HepG2 (cell line): ENCODE data around the gene IHH. TPM values are rescaled to one million over a fixed set of nuclear protein-coding genes. Genes with fewer than 3 reads are reported as not detected.
A peak's percentile ranks its signal among the peaks of the same experiment; 100 is the strongest.

Experiments used
- CAMTA2 ChIP-seq: sonication (generic); formaldehyde crosslinking; IDR thresholded peaks from 2 replicates; pipeline ENCODE4 v1.4.0; 2020; ENCODE audit warnings: mild to moderate bottlenecking, missing genetic modification reagents, borderline replicate concordance
- DNMT3B ChIP-seq: conservative IDR thresholded peaks from 2 replicates; pipeline ENCODE4 v1.6.1; 2016; ENCODE audit warnings: missing biosample characterization, control low read depth
- EEA1 ChIP-seq: sonication (generic); formaldehyde crosslinking; IDR thresholded peaks from 2 replicates; pipeline ENCODE4 v1.5.1; 2020; ENCODE audit warnings: mild to moderate bottlenecking, missing genetic modification reagents, borderline replicate concordance
- ETV6 ChIP-seq: sonication (generic); formaldehyde crosslinking; conservative IDR thresholded peaks from 2 replicates; pipeline ENCODE4 v1.4.0; 2020; ENCODE audit warnings: missing genetic modification reagents
- FOSL2 ChIP-seq: sonication (generic); formaldehyde crosslinking; IDR thresholded peaks from 2 replicates; pipeline ENCODE4 v1.4.0; 2020; ENCODE audit warnings: missing genetic modification reagents
- FOXP1 ChIP-seq, 2 experiments: fragments of 450-650 bp in 1 of 2; IDR thresholded peaks; 2 replicates each; pipeline ENCODE4 v1.6.1; 2017 to 2018; ENCODE audit warnings: antibody characterized with exemption in 1 of 2
- KAT2B ChIP-seq: fragments of 150-350 bp; IDR thresholded peaks from 2 replicates; pipeline ENCODE4 v1.6.1; 2014; ENCODE audit warnings: low read depth, low read length, borderline replicate concordance
- MTA1 ChIP-seq: sonication (generic); formaldehyde crosslinking; IDR thresholded peaks from 2 replicates; pipeline ENCODE4 v1.4.0; 2020; ENCODE audit warnings: missing genetic modification reagents, mild to moderate bottlenecking, borderline replicate concordance
- NFRKB ChIP-seq: fragments of 450-650 bp; IDR thresholded peaks from 2 replicates; pipeline ENCODE4 v1.6.1; 2017
- NONO ChIP-seq, 2 experiments: fragments of 450-650 bp in 1 of 2; sonication (generic) in 1 of 2; formaldehyde crosslinking in 1 of 2; IDR thresholded peaks in 1 of 2; conservative IDR thresholded peaks in 1 of 2; 2 replicates each; pipeline versions ENCODE4 v1.6.1 to v1.8.0; 2017 to 2022; ENCODE audit warnings: mild to moderate bottlenecking in 1 of 2, missing genetic modification reagents in 1 of 2, moderate library complexity in 1 of 2
- SATB2 ChIP-seq: sonication (generic); formaldehyde crosslinking; IDR thresholded peaks from 2 replicates; pipeline ENCODE4 v1.5.0; 2020; ENCODE audit warnings: missing genetic modification reagents
- ZNF775 ChIP-seq: sonication (generic); formaldehyde crosslinking; IDR thresholded peaks from 2 replicates; pipeline ENCODE4 v1.4.0; 2020; ENCODE audit warnings: missing genetic modification reagents, mild to moderate bottlenecking, moderate library complexity, borderline replicate concordance
- polyA plus RNA-seq, 8 experiments: library from polyadenylated mRNA; depleted of rRNA in 3 of 8; stranded (reverse) in 7 of 8; unstranded in 1 of 8; fragments of >200 nt; fragmentation: Illumina TruSeq in 4 of 8; extraction: Trizol in 4 of 8; gene quantifications; 2 replicates each; pipeline versions ENCODE4 v1.2.1 to v1.2.3, GENCODE V29; 2011 to 2016; ENCODE audit warnings: low read depth in 4 of 8, missing spikeins in 1 of 8, mixed read lengths in 1 of 8; ENCODE audit not compliant: insufficient read depth in 1 of 8
- total RNA-seq, 5 experiments: library from RNA; depleted of rRNA; stranded (reverse); fragments of >200 nt; fragmentation: Illumina TruSeq; extraction: Trizol; gene quantifications; 2 replicates each; pipeline ENCODE4 v1.2.3, GENCODE V29; 2016; ENCODE audit warnings: low read depth in 1 of 5
- TF ChIP-seq, protein P1 (sequence below): sonication (generic); formaldehyde crosslinking; IDR thresholded peaks from 2 replicates; pipeline ENCODE4 v1.5.1; 2020; ENCODE audit warnings: mild to moderate bottlenecking, missing genetic modification reagents, borderline replicate concordance
- TF ChIP-seq, protein P2 (sequence below): sonication (generic); formaldehyde crosslinking; IDR thresholded peaks from 2 replicates; pipeline ENCODE4 v1.5.0; 2020; ENCODE audit warnings: mild to moderate bottlenecking, missing genetic modification reagents
- TF ChIP-seq, protein P3 (sequence below): sonication (generic); formaldehyde crosslinking; IDR thresholded peaks from 2 replicates; pipeline ENCODE4 v1.8.0; 2022; ENCODE audit warnings: mild to moderate bottlenecking, missing genetic modification reagents, borderline replicate concordance
- TF ChIP-seq, protein P4 (sequence below): sonication (generic); formaldehyde crosslinking; IDR thresholded peaks from 2 replicates; pipeline ENCODE4 v1.5.0; 2020; ENCODE audit warnings: mild to moderate bottlenecking, missing genetic modification reagents

Gene IHH
- total and polyA plus RNA-seq, 2 of the 13 experiments (the other 11 are each of a cell fraction or from before 2014, with no cell fraction given) = 0.42 TPM; not detected in 1

DNA sequence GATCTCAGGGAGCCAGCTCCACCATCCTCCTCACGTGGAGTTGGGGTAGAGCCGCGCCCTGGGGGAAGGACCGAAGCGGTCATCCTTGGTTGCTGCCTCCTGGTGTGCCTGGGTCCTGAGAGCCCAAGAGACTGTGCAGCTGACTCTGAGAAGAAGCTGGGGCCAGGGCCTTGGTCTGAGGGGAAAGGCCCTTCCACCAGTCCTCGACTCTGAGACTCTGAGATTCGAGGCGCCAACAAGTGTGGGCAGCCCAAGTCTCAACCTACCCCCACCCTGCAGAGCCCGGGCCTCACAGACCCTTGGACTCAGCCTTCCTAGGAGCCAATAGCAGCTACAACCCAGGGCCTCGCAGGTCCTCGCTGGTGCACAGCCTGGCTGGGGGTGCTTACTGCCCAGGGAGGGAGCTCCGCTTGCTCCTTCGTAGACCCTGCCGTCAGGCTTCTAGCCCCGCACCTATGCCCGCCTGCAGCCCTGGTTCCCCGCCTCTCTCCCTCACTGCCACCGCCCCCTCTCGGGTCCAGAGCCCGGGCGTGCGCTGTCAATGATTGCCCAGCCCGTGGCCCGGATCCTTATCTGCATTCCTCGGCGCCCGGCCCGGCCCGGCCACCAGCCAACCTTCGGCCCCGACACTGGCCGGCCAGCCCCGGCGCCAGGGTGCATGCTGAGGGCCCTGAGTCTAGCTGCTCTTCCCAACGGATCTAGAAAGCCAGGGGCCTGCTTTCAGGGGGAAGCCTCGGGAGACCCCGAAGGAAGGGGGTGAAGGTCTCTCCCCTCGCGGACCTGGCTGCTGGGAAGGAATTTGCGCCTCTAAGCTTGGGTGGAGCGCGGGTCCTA lies 2.0 kb downstream of the IHH start (continued):
- TF ChIP-seq, protein P1, sequence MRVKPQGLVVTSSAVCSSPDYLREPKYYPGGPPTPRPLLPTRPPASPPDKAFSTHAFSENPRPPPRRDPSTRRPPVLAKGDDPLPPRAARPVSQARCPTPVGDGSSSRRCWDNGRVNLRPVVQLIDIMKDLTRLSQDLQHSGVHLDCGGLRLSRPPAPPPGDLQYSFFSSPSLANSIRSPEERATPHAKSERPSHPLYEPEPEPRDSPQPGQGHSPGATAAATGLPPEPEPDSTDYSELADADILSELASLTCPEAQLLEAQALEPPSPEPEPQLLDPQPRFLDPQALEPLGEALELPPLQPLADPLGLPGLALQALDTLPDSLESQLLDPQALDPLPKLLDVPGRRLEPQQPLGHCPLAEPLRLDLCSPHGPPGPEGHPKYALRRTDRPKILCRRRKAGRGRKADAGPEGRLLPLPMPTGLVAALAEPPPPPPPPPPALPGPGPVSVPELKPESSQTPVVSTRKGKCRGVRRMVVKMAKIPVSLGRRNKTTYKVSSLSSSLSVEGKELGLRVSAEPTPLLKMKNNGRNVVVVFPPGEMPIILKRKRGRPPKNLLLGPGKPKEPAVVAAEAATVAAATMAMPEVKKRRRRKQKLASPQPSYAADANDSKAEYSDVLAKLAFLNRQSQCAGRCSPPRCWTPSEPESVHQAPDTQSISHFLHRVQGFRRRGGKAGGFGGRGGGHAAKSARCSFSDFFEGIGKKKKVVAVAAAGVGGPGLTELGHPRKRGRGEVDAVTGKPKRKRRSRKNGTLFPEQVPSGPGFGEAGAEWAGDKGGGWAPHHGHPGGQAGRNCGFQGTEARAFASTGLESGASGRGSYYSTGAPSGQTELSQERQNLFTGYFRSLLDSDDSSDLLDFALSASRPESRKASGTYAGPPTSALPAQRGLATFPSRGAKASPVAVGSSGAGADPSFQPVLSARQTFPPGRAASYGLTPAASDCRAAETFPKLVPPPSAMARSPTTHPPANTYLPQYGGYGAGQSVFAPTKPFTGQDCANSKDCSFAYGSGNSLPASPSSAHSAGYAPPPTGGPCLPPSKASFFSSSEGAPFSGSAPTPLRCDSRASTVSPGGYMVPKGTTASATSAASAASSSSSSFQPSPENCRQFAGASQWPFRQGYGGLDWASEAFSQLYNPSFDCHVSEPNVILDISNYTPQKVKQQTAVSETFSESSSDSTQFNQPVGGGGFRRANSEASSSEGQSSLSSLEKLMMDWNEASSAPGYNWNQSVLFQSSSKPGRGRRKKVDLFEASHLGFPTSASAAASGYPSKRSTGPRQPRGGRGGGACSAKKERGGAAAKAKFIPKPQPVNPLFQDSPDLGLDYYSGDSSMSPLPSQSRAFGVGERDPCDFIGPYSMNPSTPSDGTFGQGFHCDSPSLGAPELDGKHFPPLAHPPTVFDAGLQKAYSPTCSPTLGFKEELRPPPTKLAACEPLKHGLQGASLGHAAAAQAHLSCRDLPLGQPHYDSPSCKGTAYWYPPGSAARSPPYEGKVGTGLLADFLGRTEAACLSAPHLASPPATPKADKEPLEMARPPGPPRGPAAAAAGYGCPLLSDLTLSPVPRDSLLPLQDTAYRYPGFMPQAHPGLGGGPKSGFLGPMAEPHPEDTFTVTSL (CRISPR knock-in tag) = no peak
- TF ChIP-seq FOXP1 (IDR thresholded peaks at IDR 0.05) (no peak), FOXP1 (CRISPR knock-in tag; IDR thresholded peaks at IDR 0.05) (peak; percentile 43; the same call in 1 of the 2 replicates), ETV6 (CRISPR knock-in tag) (no peak), NONO (IDR thresholded peaks at IDR 0.05) (no peak), NONO (CRISPR knock-in tag; conservative IDR thresholded peaks at IDR 0.05) (peak; percentile 59; the same call in 1 of the 2 replicates), EEA1 (no peak), MTA1 (no peak), SATB2 (CRISPR knock-in tag) (no peak), CAMTA2 (CRISPR knock-in tag) (no peak), KAT2B (no peak), ZNF775 (CRISPR knock-in tag) (peak; percentile 81; the same call in 1 of the 2 replicates), NFRKB (no peak), DNMT3B (CRISPR knock-in tag) (no peak), FOSL2 (CRISPR knock-in tag) (peak; percentile 54; the same call in 1 of the 2 replicates)
- TF ChIP-seq, protein P2, sequence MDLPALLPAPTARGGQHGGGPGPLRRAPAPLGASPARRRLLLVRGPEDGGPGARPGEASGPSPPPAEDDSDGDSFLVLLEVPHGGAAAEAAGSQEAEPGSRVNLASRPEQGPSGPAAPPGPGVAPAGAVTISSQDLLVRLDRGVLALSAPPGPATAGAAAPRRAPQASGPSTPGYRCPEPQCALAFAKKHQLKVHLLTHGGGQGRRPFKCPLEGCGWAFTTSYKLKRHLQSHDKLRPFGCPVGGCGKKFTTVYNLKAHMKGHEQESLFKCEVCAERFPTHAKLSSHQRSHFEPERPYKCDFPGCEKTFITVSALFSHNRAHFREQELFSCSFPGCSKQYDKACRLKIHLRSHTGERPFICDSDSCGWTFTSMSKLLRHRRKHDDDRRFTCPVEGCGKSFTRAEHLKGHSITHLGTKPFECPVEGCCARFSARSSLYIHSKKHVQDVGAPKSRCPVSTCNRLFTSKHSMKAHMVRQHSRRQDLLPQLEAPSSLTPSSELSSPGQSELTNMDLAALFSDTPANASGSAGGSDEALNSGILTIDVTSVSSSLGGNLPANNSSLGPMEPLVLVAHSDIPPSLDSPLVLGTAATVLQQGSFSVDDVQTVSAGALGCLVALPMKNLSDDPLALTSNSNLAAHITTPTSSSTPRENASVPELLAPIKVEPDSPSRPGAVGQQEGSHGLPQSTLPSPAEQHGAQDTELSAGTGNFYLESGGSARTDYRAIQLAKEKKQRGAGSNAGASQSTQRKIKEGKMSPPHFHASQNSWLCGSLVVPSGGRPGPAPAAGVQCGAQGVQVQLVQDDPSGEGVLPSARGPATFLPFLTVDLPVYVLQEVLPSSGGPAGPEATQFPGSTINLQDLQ (CRISPR knock-in tag) = peak; percentile 85; the same call in 1 of the 2 replicates
- TF ChIP-seq, protein P3, sequence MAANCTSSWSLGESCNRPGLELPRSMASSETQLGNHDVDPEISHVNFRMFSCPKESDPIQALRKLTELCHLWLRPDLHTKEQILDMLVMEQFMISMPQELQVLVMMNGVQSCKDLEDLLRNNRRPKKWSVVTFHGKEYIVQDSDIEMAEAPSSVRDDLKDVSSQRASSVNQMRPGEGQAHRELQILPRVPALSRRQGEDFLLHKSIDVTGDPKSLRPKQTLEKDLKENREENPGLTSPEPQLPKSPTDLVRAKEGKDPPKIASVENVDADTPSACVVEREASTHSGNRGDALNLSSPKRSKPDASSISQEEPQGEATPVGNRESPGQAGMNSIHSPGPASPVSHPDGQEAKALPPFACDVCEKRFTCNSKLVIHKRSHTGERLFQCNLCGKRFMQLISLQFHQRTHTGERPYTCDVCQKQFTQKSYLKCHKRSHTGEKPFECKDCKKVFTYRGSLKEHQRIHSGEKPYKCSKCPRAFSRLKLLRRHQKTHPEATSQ (CRISPR knock-in tag) = 0 out of 2 replicates have a peak, but pooled peaks have one; percentile 34
- TF ChIP-seq, protein P4, sequence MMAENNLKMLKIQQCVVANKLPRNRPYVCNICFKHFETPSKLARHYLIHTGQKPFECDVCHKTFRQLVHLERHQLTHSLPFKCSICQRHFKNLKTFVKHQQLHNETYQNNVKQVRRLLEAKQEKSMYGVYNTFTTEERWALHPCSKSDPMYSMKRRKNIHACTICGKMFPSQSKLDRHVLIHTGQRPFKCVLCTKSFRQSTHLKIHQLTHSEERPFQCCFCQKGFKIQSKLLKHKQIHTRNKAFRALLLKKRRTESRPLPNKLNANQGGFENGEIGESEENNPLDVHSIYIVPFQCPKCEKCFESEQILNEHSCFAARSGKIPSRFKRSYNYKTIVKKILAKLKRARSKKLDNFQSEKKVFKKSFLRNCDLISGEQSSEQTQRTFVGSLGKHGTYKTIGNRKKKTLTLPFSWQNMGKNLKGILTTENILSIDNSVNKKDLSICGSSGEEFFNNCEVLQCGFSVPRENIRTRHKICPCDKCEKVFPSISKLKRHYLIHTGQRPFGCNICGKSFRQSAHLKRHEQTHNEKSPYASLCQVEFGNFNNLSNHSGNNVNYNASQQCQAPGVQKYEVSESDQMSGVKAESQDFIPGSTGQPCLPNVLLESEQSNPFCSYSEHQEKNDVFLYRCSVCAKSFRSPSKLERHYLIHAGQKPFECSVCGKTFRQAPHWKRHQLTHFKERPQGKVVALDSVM (CRISPR knock-in tag) = no peak; the same call in 1 of the 2 replicates
